BLaER1 (cell line): ENCODE results near the gene WHAMM.
"Not testable (repeated sequence)": the region's sequence is repeated elsewhere in the genome, so short reads cannot be mapped to it uniquely, and the experiment has no call there.

Experiments
- H3K27ac ChIP-seq: shearing (Covaris generic); formaldehyde crosslinking; 2 replicates; pipeline ENCODE4 v1.8.1; 2022
- H3K27me3 ChIP-seq: shearing (Covaris generic); formaldehyde crosslinking; 2 replicates; pipeline ENCODE4 v1.8.1; 2022
- H3K36me3 ChIP-seq: shearing (Covaris generic); formaldehyde crosslinking; 2 replicates; pipeline ENCODE4 v1.8.1; 2022
- H3K4me1 ChIP-seq: shearing (Covaris generic); formaldehyde crosslinking; 2 replicates; pipeline ENCODE4 v1.8.1; 2022
- H3K4me2 ChIP-seq: shearing (Covaris generic); formaldehyde crosslinking; 2 replicates; pipeline ENCODE4 v1.8.1; 2022
- H3K4me3 ChIP-seq: shearing (Covaris generic); formaldehyde crosslinking; 2 replicates; pipeline ENCODE4 v1.8.1; 2022
- H3K9ac ChIP-seq: shearing (Covaris generic); formaldehyde crosslinking; 2 replicates; pipeline ENCODE4 v1.8.1; 2022
- H3K9me3 ChIP-seq: shearing (Covaris generic); formaldehyde crosslinking; 2 replicates; pipeline ENCODE4 v1.8.1; 2022
- H4K20me1 ChIP-seq: shearing (Covaris generic); formaldehyde crosslinking; 2 replicates; pipeline ENCODE4 v1.8.1; 2022
- Cebpa-rat ChIP-seq: shearing (Covaris generic); IDR thresholded peaks from 2 replicates; pipeline ENCODE4 v1.8.1; 2022

WHAMM gene, protein sequence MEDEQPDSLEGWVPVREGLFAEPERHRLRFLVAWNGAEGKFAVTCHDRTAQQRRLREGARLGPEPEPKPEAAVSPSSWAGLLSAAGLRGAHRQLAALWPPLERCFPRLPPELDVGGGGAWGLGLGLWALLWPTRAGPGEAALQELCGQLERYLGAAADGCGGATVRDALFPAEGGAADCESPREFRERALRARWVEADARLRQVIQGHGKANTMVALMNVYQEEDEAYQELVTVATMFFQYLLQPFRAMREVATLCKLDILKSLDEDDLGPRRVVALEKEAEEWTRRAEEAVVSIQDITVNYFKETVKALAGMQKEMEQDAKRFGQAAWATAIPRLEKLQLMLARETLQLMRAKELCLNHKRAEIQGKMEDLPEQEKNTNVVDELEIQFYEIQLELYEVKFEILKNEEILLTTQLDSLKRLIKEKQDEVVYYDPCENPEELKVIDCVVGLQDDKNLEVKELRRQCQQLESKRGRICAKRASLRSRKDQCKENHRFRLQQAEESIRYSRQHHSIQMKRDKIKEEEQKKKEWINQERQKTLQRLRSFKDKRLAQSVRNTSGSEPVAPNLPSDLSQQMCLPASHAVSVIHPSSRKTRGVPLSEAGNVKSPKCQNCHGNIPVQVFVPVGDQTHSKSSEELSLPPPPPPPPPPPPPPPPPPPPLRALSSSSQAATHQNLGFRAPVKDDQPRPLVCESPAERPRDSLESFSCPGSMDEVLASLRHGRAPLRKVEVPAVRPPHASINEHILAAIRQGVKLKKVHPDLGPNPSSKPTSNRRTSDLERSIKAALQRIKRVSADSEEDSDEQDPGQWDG

DNA sequence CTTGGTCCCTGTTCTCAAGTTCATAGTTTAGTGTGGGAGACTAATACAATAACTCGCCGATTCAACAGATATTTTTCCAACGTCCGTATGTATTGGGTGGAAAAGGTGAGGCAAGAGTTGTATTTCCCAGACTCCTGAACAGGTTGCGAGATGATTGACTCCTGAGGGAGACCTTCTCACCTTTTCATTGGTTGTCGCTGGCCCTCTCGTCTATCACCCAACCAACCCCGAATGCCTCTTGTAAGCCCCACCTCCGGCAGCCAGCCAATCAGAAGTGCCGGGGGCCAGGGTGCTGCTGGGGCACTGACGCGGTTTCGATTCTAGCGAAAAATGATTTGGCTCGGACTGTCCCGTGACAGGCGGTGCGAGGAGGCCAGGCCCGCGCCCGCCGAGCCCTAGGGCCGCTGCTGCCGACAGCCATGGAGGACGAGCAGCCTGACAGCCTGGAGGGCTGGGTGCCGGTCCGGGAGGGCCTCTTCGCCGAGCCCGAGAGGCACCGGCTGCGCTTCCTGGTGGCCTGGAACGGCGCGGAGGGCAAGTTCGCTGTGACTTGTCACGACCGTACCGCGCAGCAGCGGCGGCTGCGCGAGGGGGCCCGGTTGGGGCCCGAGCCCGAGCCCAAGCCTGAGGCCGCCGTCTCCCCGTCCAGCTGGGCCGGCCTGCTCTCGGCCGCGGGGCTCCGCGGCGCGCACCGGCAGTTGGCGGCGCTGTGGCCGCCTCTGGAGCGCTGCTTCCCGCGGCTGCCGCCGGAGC lies at the start of gene WHAMM:
WHAMM (plus strand) TSS at position 321 of the 753 bp plus-strand sequence; CDS start at position 420, 99 bp downstream.
- Histone ChIP-seq H3K27me3 (no peaks in the 10 kb centered on the region), H3K4me3 (peak within 1 kb of the TSS; percentile 91), H3K9me3 (no peaks in the 10 kb centered on the region), H4K20me1 (peaks cover 43% of the 10 kb centered on the region), H3K4me2 (peak within 1 kb of the TSS; percentile 79), H3K27ac (peak within 1 kb of the TSS; percentile 94), H3K9ac (peak within 1 kb of the TSS; percentile 93), H3K36me3 (peaks cover 20% of the 10 kb centered on the region), H3K4me1 (peaks cover 62% of the 10 kb centered on the region)
- 0 out of 2 replicates have a peak, but pooled peaks have one; percentile 30 for TF ChIP-seq Cebpa-rat

- H3K4me2 ChIP-seq = no peak overlapping the region
- H4K20me1 ChIP-seq = peaks cover 51% of the 10 kb centered on the region
- H3K36me3 ChIP-seq = peaks cover 83% of the 10 kb centered on the region
These were observed 45.9 kb upstream of the WHAMM start for GRCh38 chr15:82763361-82764116.

DNA sequence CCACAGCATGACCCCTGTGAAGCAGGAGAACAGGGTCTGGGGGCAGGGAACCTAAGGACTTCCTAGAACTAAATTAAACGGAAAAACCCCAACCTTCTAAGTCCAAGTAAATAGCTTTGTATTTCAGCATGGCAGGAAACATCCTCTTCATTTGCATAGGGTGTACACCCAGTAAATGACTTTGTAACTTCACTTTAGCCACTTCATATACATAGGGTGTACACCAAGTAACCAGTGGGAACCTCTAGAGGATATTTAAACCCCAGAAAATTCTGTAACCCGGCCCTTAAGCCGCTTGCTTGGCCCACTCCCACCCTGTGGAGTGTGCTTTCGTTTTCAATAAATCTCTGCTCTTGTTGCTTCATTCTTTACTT lies 45.3 kb upstream of the WHAMM start:
- Histone ChIP-seq H3K36me3 (peaks cover 78% of the 10 kb centered on the region), H3K27ac (no peak overlapping the region), H3K4me2 (no peak overlapping the region)

More at GRCh38 chr15:82763361-82764116, 45.9 kb upstream of the WHAMM start:
- Histone ChIP-seq H3K9ac (no peak overlapping the region), H3K27me3 (no peaks in the 10 kb centered on the region), H3K9me3 (no peaks in the 10 kb centered on the region), H3K4me3 (no peak overlapping the region), H3K27ac (no peak overlapping the region), H3K4me1 (no peaks in the 10 kb centered on the region; the same call in 1 of the 2 replicates)
- TF ChIP-seq Cebpa-rat = no peak

DNA sequence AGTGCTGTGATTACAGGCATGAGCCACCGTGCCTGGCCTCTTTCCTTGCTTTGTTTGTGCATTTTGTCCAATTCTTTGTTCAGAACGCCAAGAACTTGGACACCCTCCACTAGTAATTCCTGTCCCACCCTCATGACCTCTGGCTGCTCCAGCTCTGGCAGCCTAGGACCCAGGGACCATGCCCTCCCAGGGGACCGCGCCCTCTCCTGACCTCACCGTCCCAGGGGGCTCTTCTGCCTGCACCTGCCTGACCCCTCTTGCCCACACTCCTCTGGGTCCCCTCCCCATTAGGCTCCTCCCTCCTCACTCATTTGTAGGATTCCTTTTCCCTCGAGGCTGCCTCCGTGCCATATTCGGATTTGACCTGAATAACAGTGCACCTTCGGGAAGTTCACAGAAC lies 44.7 kb upstream of the WHAMM start:
- Histone ChIP-seq H3K36me3 (peaks cover 74% of the 10 kb centered on the region), H3K4me2 (no peak overlapping the region), H3K9ac (no peak overlapping the region), H3K4me3 (no peak overlapping the region), H3K4me1 (no peaks in the 10 kb centered on the region; the same call in 1 of the 2 replicates), H3K27ac (no peak overlapping the region), H4K20me1 (peaks cover 42% of the 10 kb centered on the region), H3K27me3 (no peaks in the 10 kb centered on the region), H3K9me3 (no peaks in the 10 kb centered on the region)
- no peak for TF ChIP-seq Cebpa-rat

More for the DNA sequence above, 45.3 kb upstream of the WHAMM start:
- peaks cover 45% of the 10 kb centered on the region for H4K20me1 ChIP-seq
- no peaks in the 10 kb centered on the region for H3K9me3 ChIP-seq
- no peak for TF ChIP-seq Cebpa-rat
- H3K27me3 ChIP-seq = no peaks in the 10 kb centered on the region
- H3K4me1 ChIP-seq = no peaks in the 10 kb centered on the region; the same call in 1 of the 2 replicates
- no peak overlapping the region for H3K9ac ChIP-seq
- no peak overlapping the region for H3K4me3 ChIP-seq

DNA sequence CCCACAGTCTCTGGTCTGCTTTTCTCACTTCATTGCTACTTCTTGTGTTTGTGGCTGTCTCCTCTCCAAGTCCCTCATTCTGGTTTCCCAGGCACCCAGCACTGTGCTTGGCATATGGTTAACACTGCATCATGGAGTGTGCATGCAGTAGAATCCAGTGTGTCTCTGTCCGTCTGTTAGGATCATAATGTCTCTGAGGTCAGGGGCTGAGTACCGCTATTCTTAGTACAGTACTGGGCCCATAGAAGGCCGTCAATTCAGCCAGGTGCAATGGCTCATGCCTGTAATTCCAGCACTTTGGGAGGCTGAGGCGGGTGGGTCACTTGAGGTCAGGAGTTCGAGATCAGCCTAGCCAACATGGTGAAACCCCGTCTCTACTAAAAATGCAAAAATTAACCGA lies 43.2 kb upstream of the WHAMM start:
- not testable (repeated sequence) for H3K4me3 ChIP-seq, H3K27ac ChIP-seq, H3K4me2 ChIP-seq, H3K9ac ChIP-seq, H3K9me3 ChIP-seq, H3K4me1 ChIP-seq, H3K27me3 ChIP-seq
- Histone ChIP-seq H4K20me1 (peaks cover 28% of the 10 kb centered on the region), H3K36me3 (peaks cover 59% of the 10 kb centered on the region)

- H3K27ac ChIP-seq = no peak overlapping the region
- peaks cover 48% of the 10 kb centered on the region for H3K36me3 ChIP-seq
- H3K9ac ChIP-seq = no peak overlapping the region
These were observed 42.1 kb upstream of the WHAMM start for GRCh38 chr15:82767163-82767829.

DNA sequence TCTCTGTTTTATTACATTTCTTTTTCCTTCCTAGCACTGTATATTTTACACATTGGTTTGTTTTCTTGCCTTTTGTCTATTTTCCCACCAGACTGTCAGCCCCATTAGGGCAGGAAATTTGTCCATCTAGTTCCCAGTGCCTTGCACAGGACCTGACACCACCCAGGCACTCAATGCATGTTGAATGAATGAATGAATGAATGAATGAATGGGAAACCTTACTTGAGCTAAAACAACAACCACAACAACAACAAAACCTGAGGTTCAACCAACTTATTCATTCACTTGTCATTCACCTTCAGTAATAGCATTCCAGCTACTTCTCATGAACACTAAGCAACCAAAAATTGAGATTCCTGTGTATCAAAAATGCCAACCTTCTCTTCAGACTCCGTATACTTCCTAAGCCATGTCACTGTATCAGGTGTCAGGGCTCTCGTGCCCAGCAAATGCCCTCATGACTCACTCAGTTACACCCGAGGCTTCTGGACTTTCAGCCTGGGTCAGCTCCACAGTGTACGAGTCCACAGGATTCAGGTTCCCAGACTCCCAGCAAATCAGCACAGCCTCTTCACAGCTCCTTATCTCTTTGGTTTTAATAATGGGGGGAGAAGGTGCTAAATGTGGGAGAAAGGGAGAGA lies 40.9 kb upstream of the WHAMM start:
- TF ChIP-seq Cebpa-rat = no peak
- H3K9ac ChIP-seq = no peak overlapping the region
- peaks cover 39% of the 10 kb centered on the region for H3K36me3 ChIP-seq
- no peaks in the 10 kb centered on the region for H3K27me3 ChIP-seq
- no peaks in the 10 kb centered on the region; the same call in 1 of the 2 replicates for H3K4me1 ChIP-seq
- H3K4me2 ChIP-seq = no peak overlapping the region
- H3K27ac ChIP-seq = no peak overlapping the region
- H3K4me3 ChIP-seq = no peak overlapping the region
- peaks cover 12% of the 10 kb centered on the region for H4K20me1 ChIP-seq
- H3K9me3 ChIP-seq = no peaks in the 10 kb centered on the region

More at GRCh38 chr15:82767163-82767829, 42.1 kb upstream of the WHAMM start:
- no peak for TF ChIP-seq Cebpa-rat
- no peak overlapping the region for H3K4me3 ChIP-seq
- no peak overlapping the region for H3K4me2 ChIP-seq
- no peaks in the 10 kb centered on the region; the same call in 1 of the 2 replicates for H3K4me1 ChIP-seq
- peaks cover 19% of the 10 kb centered on the region for H4K20me1 ChIP-seq
- no peaks in the 10 kb centered on the region for H3K27me3 ChIP-seq
- H3K9me3 ChIP-seq = no peaks in the 10 kb centered on the region
